GM12878 (cell line): ENCODE results near the gene YIF1A. TPM values are rescaled to one million over a fixed set of nuclear protein-coding genes. Genes with fewer than 3 reads are reported as not detected.

Experiments used
- ATAC-seq: fragments of 200-7000 bp; cut with Tn5 transposase; 3 replicates; pipeline ENCODE4 v1.9.1; 2020; ENCODE audit warnings: mild to moderate bottlenecking, moderate library complexity
- BruUV-seq: library from RNA; stranded (reverse); fragments of 400-500 nt; replicated peaks from 2 replicates; lab custom pipeline; 2021; lab: Mats Ljungman, UMichigan
- CTCF ChIA-PET: fragments of 300-600 bp; sonication (Branson Sonifier 250); formaldehyde crosslinking; extraction: SDS; loops from one replicate; lab custom pipeline; 2021; ENCODE audit warnings: inconsistent platforms; lab: Yijun Ruan, JAX
- POLR2A ChIA-PET: fragments of 350-600 bp; formaldehyde crosslinking; extraction: SDS; loops from one replicate; lab custom pipeline; 2021; ENCODE audit warnings: inconsistent platforms; lab: Charles Lee
- RAD21 ChIA-PET: fragments of 300-600 bp; sonication (Branson Sonifier 250); formaldehyde crosslinking; loops from one replicate; lab custom pipeline; 2023; ENCODE audit warnings: antibody characterized with exemption; ENCODE audit not compliant: unreplicated experiment; lab: Charles Lee
- SMC1A ChIA-PET: fragments of 300-600 bp; sonication (Branson Sonifier 250); formaldehyde crosslinking; loops from one replicate; lab custom pipeline; 2023; ENCODE audit not compliant: unreplicated experiment, uncharacterized antibody; lab: Charles Lee
- DNase-seq: peaks from one replicate; pipeline ENCODE4 v3.0.0-alpha.2; 2011; ENCODE audit warnings: low read depth, low spot score
- FAIRE-seq: peaks from 3 replicates; lab custom pipeline; 2011; peaks lifted over from hg19 to GRCh38; lab: Jason Lieb, UNC
- H2AFZ ChIP-seq: 2 replicates; pipeline ENCODE4 v1.6.0; 2011; ENCODE audit warnings: low read depth, low read length, control low read depth; ENCODE audit not compliant: control insufficient read depth
- H3K27ac ChIP-seq: 2 replicates; pipeline ENCODE4 v1.5.1; 2011; ENCODE audit warnings: control low read depth; ENCODE audit not compliant: control insufficient read depth, insufficient read depth
- H3K27me3 ChIP-seq, 2 experiments: replicated peaks in 1 of 2; 2 replicates each; pipeline versions ENCODE4 v1.6.0 to v1.6.1; 2011; ENCODE audit warnings: low read length in 1 of 2; ENCODE audit not compliant: control insufficient read depth in 2 of 2, insufficient read depth in 2 of 2
- H3K36me3 ChIP-seq, 2 experiments: 2 replicates each; pipeline ENCODE4 v1.5.1; 2011; ENCODE audit warnings: low read length in 1 of 2; ENCODE audit not compliant: control insufficient read depth in 2 of 2, insufficient read depth in 2 of 2
- H3K4me1 ChIP-seq: 2 replicates; pipeline ENCODE4 v1.6.1; 2011; ENCODE audit warnings: mild to moderate bottlenecking, low read length, moderate library complexity, mixed read lengths; ENCODE audit not compliant: control insufficient read depth, insufficient read depth
- H3K4me2 ChIP-seq: 2 replicates; pipeline ENCODE4 v1.6.0; 2011; ENCODE audit warnings: control low read depth; ENCODE audit not compliant: control insufficient read depth, insufficient read depth
- H3K4me3 ChIP-seq: fragments of 200-600 bp; sonication (generic); 2 replicates; pipeline ENCODE4 v1.5.1; 2016
- H3K79me2 ChIP-seq: 2 replicates; pipeline ENCODE4 v1.6.0; 2011; ENCODE audit warnings: low read length; ENCODE audit not compliant: control insufficient read depth, insufficient read depth
- H3K9ac ChIP-seq: 2 replicates; pipeline ENCODE4 v1.8.0; 2011; ENCODE audit warnings: low read length, control low read depth, mixed read lengths; ENCODE audit not compliant: control insufficient read depth, insufficient read depth
- H3K9me3 ChIP-seq: replicated peaks from 3 replicates; pipeline ENCODE4 v1.5.1; 2011; ENCODE audit warnings: mild to moderate bottlenecking, low read length; ENCODE audit not compliant: control insufficient read depth, insufficient read depth
- H4K20me1 ChIP-seq: 2 replicates; pipeline ENCODE4 v1.6.0; 2011; ENCODE audit not compliant: control insufficient read depth, insufficient read depth
- ASH2L ChIP-seq: fragments of 300-600, 200-600 bp; sonication (generic); IDR thresholded peaks from 2 replicates; pipeline ENCODE4 v1.6.1; 2017; ENCODE audit warnings: low read depth, mild to moderate bottlenecking, borderline replicate concordance
- CBX5 ChIP-seq: sonication (generic); IDR thresholded peaks from 2 replicates; pipeline ENCODE4 v1.6.1; 2016; ENCODE audit warnings: low read depth, moderate library complexity, mild to moderate bottlenecking, inconsistent platforms
- CEBPB ChIP-seq, 2 experiments: fragments of 150-350 bp in 1 of 2; IDR thresholded peaks; 2 replicates each; pipeline ENCODE4 v1.6.1; 2012 to 2014; ENCODE audit warnings: low read depth in 2 of 2, low read length in 2 of 2, borderline replicate concordance in 1 of 2, inconsistent platforms in 1 of 2
- CREB1 ChIP-seq: IDR thresholded peaks from 2 replicates; pipeline ENCODE4 v1.6.1; 2012; ENCODE audit warnings: low read depth, mild to moderate bottlenecking, inconsistent platforms
- EED ChIP-seq: sonication (generic); IDR thresholded peaks from 2 replicates; pipeline ENCODE4 v1.6.1; 2016; ENCODE audit warnings: antibody characterized with exemption, low read depth
- HDAC6 ChIP-seq: fragments of 200-600 bp; sonication (generic); IDR thresholded peaks from one replicate; pipeline ENCODE4 v1.8.0; 2017; ENCODE audit warnings: antibody characterized with exemption; ENCODE audit not compliant: unreplicated experiment
- IKZF2 ChIP-seq, 2 experiments: fragments of 450-650 bp; IDR thresholded peaks; 2 replicates each; pipeline ENCODE4 v1.6.1; 2017; ENCODE audit warnings: mild to moderate bottlenecking in 2 of 2, moderate library complexity in 2 of 2
- MEF2B ChIP-seq: fragments of 450-650 bp; IDR thresholded peaks from 2 replicates; pipeline ENCODE4 v1.6.1; 2018; ENCODE audit warnings: mild to moderate bottlenecking, moderate library complexity; ENCODE audit not compliant: partially characterized antibody, poor library complexity, severe bottlenecking
- PML ChIP-seq: IDR thresholded peaks from 2 replicates; pipeline ENCODE4 v1.6.1; 2012; ENCODE audit warnings: low read length, inconsistent platforms
- RB1 ChIP-seq: fragments of 450-650 bp; formaldehyde crosslinking; IDR thresholded peaks from 2 replicates; pipeline ENCODE4 v1.6.1; 2017; ENCODE audit warnings: mild to moderate bottlenecking, borderline replicate concordance
- REST ChIP-seq: IDR thresholded peaks from 2 replicates; pipeline ENCODE4 v1.6.1; 2012; ENCODE audit warnings: mild to moderate bottlenecking, low read depth, low read length
- SMAD5 ChIP-seq: IDR thresholded peaks from 2 replicates; pipeline ENCODE4 v1.6.1; 2016; ENCODE audit warnings: antibody characterized with exemption, low read depth
- TARDBP ChIP-seq: IDR thresholded peaks from 2 replicates; pipeline ENCODE4 v1.6.1; 2016; ENCODE audit warnings: borderline replicate concordance
- WRNIP1 ChIP-seq: IDR thresholded peaks from 2 replicates; pipeline ENCODE4 v1.6.1; 2011; ENCODE audit warnings: low read depth, low read length, improper control_type of control experiment, borderline replicate concordance
- ZNF207 ChIP-seq: fragments of 450-650 bp; IDR thresholded peaks from 2 replicates; pipeline ENCODE4 v1.6.1; 2014; ENCODE audit warnings: antibody characterized with exemption, mild to moderate bottlenecking, borderline replicate concordance
- WGBS: methylation state at CpG from one replicate; pipeline ENCODE4 v1.1.6; 2016; ENCODE audit warnings: low lambda C conversion rate; ENCODE audit not compliant: insufficient replicate concordance, insufficient coverage; ENCODE audit errors: missing lambda C conversion rate; 5-methylcytosine and 5-hydroxymethylcytosine counted together
- in situ Hi-C: fragments of 300-500 bp; cut with MboI; formaldehyde crosslinking; loops from 9 replicates; pipeline ENCODE4 v1.14.3; 2018; ENCODE audit warnings: mixed read lengths
- intact Hi-C: fragments of 100-400 bp; cut with micrococcal nuclease; formaldehyde crosslinking; loops from one replicate; pipeline ENCODE4 v1.14.2; 2022; ENCODE audit not compliant: unreplicated experiment
- polyA plus RNA-seq, 11 experiments: library from polyadenylated mRNA; depleted of rRNA in 4 of 11; unstranded in 6 of 11; stranded (reverse) in 5 of 11; fragments of >200 nt; fragmentation: Nextera tagmentation in 4 of 11; fragmentation: Illumina TruSeq in 1 of 11; extraction: Ambion mirVana in 4 of 11; extraction: Trizol in 1 of 11; gene quantifications; 1 replicate in 1 of 11; 2 replicates in 10 of 11; pipeline versions ENCODE4 v1.2.1 to v1.2.3, GENCODE V29; 2011 to 2016; ENCODE audit warnings: inconsistent platforms in 2 of 11, missing spikeins in 2 of 11, low read depth in 1 of 11
- total RNA-seq, 4 experiments: library from RNA; depleted of rRNA in 3 of 4; stranded (reverse); fragments of >200 nt in 3 of 4; fragmentation: Illumina TruSeq in 1 of 4; extraction: Trizol in 1 of 4; gene quantifications; 2 replicates each; pipeline versions ENCODE4 v1.2.1 to v1.2.3, GENCODE V29; 2013 to 2021

Gene YIF1A
- total and polyA plus RNA-seq, 10 of the 15 experiments (the other 5 are each of a cell fraction or from before 2014, with no cell fraction given): 6.6 to 128 (median 71.7) TPM

GRCh38 chr11:66323684-66324083, 34.7 kb upstream of the YIF1A start:
- ChIA-PET POLR2A (no interaction called here), RAD21 (no interaction called here), CTCF (interaction anchor here (3.8 kb wide), 1 partner anchor 12 kb away, joined by 34 read pairs; no protein-coding TSS in a partner anchor), SMC1A (interaction anchor here (3.4 kb wide), 1 partner anchor 12 kb away, joined by 12 read pairs; no protein-coding TSS in a partner anchor)
- Histone ChIP-seq H3K9me3 (no peaks in the 10 kb centered on the region; the same call in 2 of the 3 replicates), H3K27ac (no peak overlapping the region), H2AFZ (no peak overlapping the region), H4K20me1 (no peaks in the 10 kb centered on the region), H3K4me1 (peaks cover 8% of the 10 kb centered on the region), H3K36me3 (no peaks in the 10 kb centered on the region), H3K79me2 (no peaks in the 10 kb centered on the region), H3K9ac (no peak overlapping the region), H3K4me3 (no peak overlapping the region), H3K4me2 (no peak overlapping the region), H3K27me3 (no peaks in the 10 kb centered on the region; a peak in 1 of 4 replicates)
- in situ Hi-C loops (no loop called here), intact Hi-C loops (no loop called here)
- BruUV-seq: no TSS peak
- ATAC-seq (no peak), FAIRE-seq (no peak), DNase-seq (no peak)
- TF ChIP-seq SMAD5 (no peak), CEBPB (IDR thresholded peaks at IDR 0.05; ENCODE audit: borderline replicate concordance in 1 of 2, low read depth in 2 of 2, low read length in 2 of 2) (no peak), TARDBP (no peak), CBX5 (no peak)
- 68% methylated on average over 1 of the region's 1 CpG for WGBS

DNA sequence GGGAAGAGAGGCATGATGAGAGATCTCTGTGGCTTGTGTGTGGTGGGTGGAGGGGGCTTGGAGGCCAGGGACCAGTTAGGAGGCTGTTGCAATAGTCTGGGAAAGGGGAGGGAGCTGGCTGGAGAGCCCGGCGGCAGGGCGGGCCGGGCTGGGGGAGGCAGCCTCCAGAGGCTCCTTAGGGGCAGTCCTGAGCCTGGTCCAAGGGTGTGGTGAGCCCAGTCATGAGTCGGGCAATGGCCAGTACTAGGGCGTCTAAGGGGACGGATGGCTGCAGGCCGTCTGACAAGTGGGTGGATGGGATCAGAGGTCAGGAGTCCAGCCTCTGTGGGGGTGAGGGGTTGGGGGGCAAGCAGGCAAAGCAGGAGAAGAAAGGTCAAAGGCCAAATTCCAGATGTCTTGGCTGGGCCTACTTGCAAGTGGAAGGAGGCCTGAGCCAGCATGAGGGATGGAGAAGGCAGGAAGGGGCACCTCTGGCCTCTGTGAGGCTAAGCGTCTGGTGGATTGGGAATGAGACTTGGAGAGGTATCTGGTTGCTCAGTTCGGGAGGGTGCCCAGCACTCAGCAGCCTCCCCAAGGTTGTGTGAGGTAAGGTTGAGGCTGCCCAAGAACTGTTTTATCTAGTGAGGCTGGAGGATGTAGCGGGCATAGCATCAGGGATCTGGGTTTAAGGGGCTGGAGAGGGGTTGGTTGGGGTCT, 33.9 kb upstream of the YIF1A start:
- FAIRE-seq: no peak
- H3K4me2 ChIP-seq: no peak overlapping the region
- no peaks in the 10 kb centered on the region for H3K36me3 ChIP-seq
- H3K9me3 ChIP-seq: no peaks in the 10 kb centered on the region; the same call in 2 of the 3 replicates
- DNase-seq: no peak
- ChIA-PET SMC1A (no interaction called here), CTCF (interaction anchor here (1.9 kb wide), 1 partner anchor 10 kb away, joined by 8 read pairs; no protein-coding TSS in a partner anchor), RAD21 (interaction anchor here (1.5 kb wide), 1 partner anchor 10 kb away, joined by 5 read pairs; no protein-coding TSS in a partner anchor), POLR2A (no interaction called here)
- intact Hi-C loops (no loop called here), in situ Hi-C loops (no loop called here)
- no peak overlapping the region for H2AFZ ChIP-seq
- no peak overlapping the region for H3K4me3 ChIP-seq
- H3K27ac ChIP-seq: no peak overlapping the region
- no peak for ATAC-seq
- BruUV-seq: no TSS peak
- no peaks in the 10 kb centered on the region; a peak in 1 of 4 replicates for H3K27me3 ChIP-seq
- 54% methylated on average over 11 of the region's 11 CpGs for WGBS
- no peaks in the 10 kb centered on the region for H4K20me1 ChIP-seq
- H3K9ac ChIP-seq: no peak overlapping the region
- H3K4me1 ChIP-seq: peaks cover 10% of the 10 kb centered on the region
- no peaks in the 10 kb centered on the region for H3K79me2 ChIP-seq
- TF ChIP-seq WRNIP1 (no peak), IKZF2 (IDR thresholded peaks at IDR 0.05) (no peak), HDAC6 (no peak), CREB1 (no peak), ZNF207 (no peak), REST (no peak), PML (no peak), MEF2B (no peak), RB1 (no peak), ASH2L (no peak), EED (no peak)
